SU-DHL-6 (cell line): ENCODE data around the gene ITIH3.

Experiments
- EZH2phosphoT487 ChIP-seq: fragments of 200-600 bp; sonication (generic), shearing (Covaris generic); conservative IDR thresholded peaks from 2 replicates; pipeline ENCODE4 v1.6.1; 2018; ENCODE audit warnings: mild to moderate bottlenecking, antibody characterized with exemption, low read length, moderate library complexity, mixed read lengths
- TF ChIP-seq, protein P1 (sequence below): fragments of 200-600 bp; sonication (generic); IDR thresholded peaks from one replicate; pipeline ENCODE4 v1.5.1; 2017; ENCODE audit warnings: antibody characterized with exemption, mild to moderate bottlenecking, low read length, moderate library complexity; ENCODE audit not compliant: insufficient read depth, poor library complexity, severe bottlenecking

DNA sequence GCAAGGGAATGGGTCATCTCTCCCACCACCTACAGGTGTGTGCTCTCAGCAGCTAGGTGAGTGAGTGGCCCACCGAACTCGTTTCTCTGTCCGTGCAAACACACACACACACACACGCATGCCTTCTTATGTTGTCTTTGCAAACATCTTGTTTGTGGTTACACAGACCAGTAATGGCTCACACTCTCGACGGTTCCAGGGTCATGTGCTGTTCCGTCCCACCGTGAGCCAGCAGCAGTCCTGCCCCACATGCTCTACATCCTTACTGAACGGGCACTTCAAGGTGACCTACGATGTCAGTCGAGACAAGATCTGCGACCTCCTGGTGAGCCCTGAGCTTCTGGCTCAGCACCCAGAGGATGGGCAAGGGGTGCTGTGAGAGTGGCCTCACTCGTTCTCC is 12.9 kb upstream of the ITIH3 start:
- TF ChIP-seq, protein P1, sequence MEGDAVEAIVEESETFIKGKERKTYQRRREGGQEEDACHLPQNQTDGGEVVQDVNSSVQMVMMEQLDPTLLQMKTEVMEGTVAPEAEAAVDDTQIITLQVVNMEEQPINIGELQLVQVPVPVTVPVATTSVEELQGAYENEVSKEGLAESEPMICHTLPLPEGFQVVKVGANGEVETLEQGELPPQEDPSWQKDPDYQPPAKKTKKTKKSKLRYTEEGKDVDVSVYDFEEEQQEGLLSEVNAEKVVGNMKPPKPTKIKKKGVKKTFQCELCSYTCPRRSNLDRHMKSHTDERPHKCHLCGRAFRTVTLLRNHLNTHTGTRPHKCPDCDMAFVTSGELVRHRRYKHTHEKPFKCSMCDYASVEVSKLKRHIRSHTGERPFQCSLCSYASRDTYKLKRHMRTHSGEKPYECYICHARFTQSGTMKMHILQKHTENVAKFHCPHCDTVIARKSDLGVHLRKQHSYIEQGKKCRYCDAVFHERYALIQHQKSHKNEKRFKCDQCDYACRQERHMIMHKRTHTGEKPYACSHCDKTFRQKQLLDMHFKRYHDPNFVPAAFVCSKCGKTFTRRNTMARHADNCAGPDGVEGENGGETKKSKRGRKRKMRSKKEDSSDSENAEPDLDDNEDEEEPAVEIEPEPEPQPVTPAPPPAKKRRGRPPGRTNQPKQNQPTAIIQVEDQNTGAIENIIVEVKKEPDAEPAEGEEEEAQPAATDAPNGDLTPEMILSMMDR: no peak
- TF ChIP-seq EZH2phosphoT487: no peak
